Epidermal melanocyte (primary cell): Measurements from ENCODE around the gene RAB31.

ENCODE experiments used
- DNase-seq: peaks from one replicate; pipeline ENCODE4 v3.0.0; 2011; ENCODE audit warnings: low spot score; ENCODE audit not compliant: insufficient read length

Gene RAB31

DNA sequence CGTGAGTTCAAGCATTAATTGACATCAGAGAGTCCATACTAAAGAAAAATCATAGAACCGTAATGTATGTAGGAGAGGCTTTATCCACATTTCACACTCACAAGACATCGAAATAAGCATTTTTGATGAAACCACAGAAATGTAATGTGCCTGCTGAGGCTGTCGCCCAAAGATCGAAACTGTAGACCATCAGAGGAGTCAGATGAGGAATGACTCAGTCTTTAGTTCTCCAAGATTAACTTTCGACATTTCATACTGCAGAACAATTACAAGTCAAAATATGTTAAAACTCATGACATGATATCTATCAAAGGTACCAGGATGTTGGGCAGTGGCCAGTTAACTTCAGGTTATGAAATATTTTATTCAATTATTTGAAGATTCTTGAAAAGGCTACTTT lies 79.6 kb downstream of the RAB31 start:
- DNase-seq = no peak

DNA sequence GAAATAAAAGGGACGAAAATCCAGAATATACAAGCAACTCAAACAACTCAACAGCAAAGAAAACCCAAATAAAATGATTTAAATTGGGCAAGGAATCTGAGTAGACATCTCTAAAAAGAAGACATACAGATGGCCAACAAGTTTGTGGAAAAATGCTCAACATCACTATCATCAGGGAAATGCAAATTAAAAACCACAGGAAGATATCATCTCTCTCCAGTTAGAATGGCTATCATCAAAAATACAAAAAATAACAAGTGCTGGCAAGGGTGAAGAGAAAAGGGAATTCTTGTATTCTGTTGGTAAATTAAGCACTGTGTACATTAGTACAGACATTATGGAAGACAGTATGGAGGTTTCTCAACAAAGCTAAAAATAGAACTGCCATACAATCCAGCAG lies 80.0 kb downstream of the RAB31 start:
- no peak for DNase-seq

DNA sequence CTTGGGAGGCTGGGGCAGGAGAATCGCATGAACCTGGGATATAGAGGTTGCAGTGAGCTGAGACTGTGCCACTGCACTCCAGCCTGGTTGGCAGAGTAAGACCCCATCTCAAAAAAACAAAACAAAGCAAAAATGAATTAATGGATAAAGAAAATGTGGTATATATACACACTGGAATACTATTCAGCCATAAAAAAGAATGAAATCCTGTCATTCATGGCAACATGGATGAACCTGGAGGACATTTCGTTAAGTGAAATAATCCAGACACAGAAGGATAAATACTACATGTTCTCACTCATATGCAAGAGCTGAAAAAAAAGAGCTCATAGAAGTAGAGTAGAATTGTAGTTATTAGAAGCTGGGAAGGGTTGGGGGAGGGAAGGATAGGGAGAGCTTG lies 80.8 kb downstream of the RAB31 start:
- DNase-seq = no peak

DNA sequence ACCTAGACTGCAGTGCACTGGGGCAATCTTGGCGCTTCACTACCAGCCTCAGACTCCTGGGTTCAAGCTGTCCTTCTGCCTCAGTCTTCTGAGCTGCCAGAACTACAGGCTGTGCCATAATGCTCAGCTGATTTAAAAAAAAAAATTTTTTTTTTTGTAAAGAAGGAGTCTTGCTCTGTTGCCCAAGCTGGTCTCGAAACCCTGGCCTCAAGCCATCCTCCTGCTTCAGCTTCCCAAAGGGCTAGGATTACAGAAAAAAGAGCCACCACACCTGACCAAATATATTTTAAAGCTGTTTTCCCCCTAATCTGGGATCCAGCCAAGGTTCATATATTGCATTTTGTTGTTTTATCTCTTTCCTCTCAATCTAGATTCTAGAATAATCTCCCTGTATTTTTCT lies 82.2 kb downstream of the RAB31 start:
- DNase-seq = no peak

DNA sequence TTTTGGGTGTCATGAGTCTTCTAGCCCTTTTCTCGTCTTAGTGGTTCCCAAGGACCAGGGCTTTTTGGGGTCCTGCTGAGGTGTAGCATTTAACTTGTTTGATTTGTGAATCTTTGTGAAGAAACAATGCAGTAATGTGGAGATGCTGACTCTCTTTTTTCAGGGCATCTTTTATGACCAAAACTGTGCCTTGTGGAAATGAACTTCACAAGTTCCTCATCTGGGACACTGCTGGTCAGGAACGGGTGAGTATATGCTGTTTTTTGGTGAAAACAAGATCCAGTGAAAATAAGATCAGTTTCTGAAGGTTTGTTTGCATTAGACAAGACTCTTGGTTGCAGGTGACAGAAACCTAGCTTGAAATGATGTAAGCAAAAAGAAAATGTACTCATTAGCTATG lies 83.9 kb downstream of the RAB31 start:
- no peak for DNase-seq

DNA sequence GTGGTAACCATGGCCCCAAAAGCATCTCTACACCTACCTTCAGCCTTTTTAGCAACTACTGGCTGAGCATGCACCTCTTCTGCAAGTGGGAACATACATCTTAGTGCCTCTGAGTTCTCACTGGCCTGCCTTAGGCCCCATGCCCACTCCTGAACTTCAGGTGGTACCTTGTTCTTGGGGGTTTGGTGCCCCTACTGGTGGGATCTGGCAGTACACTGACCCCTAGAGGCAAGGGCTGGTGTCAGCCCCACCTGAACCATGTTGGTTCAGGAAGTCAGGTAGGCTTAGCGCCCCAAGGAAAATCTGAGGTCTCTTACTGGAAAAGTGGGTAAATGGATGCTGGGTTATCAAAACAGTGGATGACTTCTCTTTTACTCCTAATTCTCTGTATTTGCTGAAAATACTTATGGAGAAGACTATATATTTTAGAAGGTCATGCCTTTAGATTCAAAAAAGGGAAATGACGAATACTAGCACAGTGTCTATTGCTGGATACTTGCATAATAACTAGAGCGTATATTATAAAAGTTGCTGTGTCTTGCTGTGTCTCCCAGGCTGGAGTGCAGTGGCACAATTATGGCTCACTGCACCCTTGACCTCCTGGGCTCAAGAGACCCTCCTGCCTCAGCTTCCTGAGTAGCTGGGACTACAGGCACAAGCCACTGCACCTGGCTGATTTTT lies 84.6 kb downstream of the RAB31 start:
- no peak for DNase-seq

DNA sequence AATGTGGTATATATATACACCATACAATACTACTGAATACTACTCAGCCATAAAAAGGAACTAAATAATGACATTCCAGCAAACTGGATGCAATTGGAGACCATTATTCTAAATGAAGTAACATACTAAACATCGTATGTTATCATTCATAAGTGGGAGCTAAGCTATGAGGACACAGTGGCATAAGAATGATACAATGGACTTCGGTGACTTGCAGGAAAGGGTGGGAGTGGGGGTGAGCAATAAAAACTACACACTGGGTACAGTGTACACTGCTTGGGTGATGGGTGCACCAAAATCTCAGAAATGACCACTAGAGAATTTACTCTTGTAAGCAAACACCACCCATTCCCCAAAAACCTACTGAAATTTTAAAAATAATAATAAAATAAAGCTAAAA lies 87.9 kb downstream of the RAB31 start:
- no peak for DNase-seq

DNA sequence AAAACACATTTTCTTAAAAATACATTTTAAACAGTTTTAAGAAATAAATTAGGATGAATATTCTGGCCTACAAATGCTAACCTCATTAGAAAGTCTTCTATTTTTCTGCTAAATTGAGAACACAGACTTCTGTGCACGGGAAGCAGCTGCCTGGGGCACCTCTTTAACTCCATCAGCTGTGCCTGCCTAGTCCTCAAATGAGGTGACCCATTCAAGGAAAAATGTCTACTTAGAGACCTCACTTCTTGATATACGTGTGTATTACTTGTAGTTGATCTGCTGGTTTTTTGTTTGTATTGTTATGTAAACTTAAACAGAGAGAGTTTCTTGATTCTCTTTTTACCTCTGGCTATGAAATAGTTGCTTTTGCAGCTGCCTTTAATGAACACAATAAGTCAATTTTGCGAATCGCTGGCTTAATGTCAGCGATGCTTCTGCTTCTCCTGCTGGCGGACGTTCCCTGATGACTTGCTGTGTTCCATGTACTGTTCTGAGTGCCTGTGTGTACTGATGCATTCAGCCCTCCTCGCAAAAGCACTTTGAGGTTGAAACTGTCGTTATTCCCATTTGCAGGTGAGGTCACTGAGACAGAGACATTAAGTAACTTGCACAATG lies 88.9 kb downstream of the RAB31 start:
- DNase-seq = no peak

DNA sequence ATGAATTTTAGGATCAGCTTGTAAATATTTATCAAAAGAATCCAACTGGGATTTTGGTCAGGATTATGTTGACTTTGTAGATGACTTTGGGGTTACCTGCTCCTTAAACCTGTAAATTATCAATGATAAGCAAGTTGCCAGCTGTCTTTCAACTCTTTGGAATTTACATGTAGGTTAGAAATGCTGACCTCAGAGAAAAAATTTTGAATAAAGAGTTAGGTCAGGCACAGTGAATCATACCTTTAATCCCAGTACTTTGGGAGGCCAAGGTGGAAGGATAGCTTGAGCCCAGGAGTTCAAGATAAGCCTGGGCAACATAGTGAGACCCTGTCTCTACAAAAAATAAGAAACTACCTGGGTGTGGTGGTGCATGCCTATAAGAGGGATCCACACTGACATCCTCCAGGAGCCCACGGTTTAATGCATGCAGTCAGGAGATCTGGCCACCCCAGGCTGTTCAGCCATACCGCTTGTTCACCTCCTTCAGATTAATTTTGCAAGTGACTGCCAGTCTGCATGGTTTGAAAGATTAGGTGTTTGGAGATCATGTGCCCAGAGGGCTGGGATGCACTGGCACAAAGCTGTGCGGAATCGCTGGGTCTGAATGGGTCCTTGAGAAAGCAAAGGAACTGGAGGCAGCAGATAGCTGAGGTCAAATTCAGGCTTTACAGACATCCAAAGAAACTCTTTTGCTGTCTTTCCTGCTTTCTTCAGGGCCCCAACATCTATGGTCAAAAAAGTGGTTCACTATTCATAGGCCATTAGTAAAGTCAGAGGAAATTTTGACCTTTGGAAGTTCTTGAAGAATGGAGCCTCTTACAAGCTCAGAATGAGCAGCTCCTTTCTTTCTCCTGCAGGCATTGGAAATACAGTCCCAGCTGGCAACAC lies 94.3 kb downstream of the RAB31 start:
- no peak for DNase-seq

DNA sequence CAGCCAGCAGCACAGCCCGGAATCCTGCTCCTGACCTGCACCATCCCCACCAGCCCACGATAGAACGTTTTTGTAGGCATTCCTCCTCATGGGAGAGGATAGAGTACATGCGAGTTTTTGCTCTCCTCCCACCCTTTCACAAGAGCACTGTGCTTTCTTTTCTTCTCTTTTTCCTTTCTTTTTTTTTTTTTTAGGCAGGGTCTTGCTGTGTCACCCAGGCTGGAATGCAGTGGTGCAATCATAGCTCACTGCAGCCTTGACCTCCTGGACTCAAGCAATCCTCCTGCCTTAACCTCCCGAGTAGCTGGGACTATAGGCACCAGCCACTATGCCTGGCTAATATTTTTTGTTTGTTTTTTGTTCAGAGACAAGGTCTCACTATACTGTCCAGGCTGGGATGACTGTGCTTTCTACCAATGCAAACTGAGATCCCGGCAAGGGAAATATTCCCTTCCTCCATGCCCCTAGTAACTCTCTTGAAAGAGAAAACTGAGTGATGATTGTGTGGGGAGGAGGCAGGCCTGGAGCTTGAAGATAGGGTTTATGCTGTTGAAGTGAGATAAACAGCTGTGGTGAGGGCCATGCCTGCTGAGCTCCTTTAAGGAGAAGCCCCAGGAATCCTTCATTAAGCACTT lies 95.1 kb downstream of the RAB31 start:
- DNase-seq = no peak

DNA sequence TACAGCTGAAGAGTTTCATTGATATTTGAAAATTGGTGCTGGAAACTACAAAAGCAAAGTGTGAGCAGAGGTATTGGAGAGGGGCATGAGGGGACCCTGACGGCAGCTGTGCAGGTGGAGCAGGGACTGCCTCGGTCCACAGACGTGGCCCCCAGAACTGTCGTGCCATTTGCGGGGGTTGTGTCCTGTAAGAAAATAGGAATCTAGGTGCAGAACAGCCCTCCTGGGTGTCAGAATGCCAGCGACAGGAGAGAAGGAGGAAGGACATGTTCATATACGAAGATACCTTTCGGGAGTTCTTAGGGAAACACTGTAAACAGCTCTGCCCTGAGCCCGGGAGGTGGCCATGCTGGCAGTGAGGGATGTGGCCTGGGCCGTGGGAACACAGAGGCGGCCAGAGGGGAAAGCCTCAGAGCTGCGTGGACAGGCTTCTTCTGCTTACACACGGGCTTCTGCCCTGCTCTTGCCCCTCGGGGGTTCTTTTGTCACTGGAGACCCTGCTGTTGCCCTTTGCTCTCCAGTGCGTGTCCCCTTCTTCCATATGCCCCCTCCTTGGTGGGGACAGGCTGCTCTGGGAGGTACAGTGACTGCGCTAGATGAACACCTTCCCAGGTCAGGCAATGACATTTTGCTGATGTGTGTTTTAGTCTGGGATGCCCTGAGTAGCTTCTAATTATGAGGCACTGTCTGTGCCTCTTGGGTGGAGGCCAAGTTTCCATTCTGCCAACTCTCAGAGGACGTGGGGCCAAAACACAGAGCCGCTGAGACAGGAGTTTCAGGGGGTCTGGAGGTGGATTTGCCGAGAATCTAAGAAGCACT lies 95.8 kb downstream of the RAB31 start:
- no peak for DNase-seq

DNA sequence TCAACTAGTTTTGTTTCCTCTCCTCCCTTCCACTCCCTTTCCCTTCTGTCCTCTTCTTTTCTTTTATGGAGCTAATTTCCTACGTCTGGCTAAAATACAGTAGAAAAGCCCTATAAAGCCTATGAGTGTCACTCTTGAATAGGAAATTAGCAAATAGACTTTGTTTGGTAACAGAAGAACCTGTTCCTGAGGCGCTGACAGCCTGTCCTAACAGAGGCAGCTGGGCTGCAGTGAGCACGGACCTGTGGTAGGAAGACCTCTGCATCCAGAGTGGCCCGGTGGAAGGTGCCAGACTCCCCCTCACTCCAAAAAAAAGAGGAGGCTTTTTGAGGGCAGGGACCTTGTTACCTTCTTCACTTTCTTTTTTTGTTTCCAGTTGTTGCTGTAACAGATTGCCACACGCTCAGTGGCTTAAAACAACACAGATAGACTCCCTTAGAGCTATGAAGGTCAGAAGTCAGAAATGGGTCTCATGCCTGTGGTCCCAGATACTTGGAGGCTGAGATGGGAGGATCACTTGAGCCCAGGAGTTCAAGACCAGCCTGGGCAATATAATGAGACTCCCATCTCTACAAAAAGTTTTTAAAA lies 96.5 kb downstream of the RAB31 start:
- no peak for DNase-seq

DNA sequence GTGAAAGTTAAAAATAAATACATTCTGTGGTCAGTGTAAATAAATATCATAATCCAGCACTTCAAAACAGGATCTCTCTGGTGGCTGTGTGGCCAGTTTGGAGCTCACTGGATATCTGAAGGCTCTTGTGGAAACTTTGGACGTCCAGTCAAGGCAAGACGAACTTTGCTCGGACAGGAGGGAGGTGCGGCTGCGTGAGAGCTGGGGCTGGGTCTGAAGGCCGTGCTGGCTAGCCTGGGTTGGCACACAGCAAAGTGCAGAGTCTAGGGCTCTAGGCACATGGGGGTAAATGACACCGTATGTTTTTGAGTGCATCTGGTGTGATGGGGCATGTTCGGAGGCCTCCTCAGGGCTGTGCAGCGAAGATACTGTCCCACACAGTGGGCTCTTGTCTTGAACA lies 98.8 kb downstream of the RAB31 start:
- DNase-seq = no peak

DNA sequence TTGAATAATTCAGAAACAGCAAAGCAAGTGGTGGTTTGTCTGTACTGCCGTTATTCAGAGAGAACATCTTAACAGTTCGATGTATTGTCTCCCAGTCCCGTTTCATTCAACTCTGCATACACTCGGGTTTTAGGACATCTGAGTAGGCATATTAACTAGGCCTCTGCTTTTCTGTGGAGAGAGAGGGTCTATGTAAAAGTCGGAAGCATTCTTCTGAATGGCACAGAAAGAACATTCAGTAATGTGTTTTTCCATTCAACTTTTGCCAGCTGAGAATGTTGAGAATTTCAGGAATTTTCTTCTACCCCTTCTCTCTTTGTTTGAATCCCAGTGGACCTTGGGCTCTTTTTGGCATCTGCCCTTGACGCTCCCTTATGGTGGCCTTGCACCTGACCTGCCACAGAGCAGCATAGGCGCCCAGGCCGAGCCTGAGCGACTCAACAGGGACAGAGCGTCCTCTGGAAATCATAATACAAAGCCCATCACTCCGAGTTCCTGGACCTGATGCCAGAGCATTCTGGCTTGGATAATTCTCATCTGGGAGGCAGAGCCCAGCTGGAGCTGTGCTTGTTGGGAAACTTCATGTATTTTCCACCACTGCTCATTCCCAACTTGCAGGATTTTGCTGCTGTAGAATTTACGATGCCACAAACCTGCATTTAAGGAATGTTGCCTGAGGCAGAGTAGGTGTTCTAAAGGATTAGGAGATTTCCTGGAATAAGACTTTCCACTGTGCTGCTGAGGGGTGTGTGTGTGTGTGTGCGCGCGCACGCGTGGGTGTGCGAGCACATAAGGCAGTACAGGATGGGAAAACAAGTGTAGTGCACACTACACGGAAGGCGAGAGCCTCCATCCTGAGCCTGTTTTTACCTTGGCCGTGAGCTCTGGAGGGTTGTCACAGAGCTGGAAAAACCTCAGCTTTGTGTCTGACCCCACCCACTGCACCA lies 100.5 kb downstream of the RAB31 start:
- peak; percentile 27 for DNase-seq

DNA sequence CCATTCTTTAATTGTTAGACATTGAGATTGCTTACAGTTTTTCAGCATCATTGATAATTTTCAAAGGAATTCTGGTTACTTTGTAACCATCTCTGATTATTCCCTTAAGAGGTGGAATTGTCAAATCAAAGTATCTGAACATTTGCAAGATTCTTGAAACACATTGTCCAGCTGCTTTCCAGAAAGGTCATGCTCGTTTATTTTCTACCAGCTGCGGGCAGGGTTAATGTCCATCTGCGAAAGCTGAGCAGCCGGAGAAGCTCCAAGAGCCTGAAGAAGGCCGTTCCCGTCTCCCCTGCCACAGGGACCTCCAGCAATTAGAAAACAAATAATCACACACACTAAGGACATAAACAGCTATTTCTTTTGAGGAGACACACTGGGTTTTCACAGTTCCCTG lies 101.6 kb downstream of the RAB31 start:
- no peak for DNase-seq

DNA sequence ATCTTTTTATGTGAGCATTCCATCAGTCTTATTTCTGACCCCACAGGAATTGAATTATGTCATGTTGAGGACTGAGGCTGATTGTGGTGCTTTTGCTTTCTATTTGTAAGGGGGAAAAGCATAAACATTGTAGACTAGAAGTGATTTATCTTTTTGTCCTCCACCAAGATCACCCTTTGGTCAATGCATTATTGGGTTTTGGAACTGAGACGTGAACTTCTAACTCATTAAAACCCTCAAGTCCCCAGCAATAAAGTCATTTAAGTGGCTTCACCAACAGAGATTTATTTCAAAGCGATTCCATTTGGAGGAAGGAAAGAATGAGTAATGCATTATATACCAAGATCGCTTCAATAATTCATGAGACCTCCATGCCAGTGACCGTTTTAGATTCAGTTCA lies 102.2 kb downstream of the RAB31 start:
- no peak for DNase-seq

DNA sequence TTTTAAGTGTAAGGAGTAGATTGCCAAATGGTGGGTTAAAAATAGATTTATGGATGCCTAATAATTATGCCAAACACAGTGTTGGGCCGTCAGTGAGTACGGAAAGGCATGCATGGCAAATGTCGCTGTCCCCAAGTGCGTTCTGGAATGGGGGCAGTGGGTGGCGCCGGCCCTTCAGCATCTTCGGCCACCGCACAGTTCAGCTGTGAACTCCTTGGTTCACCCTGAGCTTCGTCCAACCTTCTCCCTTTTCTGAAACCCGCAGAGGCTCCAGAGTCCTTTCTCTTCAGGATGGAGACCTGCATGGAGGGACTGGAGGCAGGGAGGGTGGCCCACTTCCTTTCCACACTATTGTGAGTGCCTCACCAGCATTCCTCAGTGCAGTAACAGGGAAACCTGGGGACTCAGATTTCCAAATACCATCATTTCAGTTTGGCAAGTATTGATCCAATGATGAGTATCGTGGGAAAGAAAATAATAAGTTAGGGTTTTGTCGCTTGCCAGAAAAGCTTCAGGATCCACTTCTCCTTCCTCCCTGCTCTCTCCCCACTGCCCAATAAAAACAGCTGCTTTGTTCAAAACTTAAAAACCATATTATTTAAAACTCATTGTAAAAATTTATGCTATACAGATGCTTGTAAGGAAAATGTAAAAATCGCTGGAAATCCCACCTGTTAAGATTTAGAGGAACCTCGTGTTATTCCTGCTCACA lies 103.0 kb downstream of the RAB31 start:
- no peak for DNase-seq

DNA sequence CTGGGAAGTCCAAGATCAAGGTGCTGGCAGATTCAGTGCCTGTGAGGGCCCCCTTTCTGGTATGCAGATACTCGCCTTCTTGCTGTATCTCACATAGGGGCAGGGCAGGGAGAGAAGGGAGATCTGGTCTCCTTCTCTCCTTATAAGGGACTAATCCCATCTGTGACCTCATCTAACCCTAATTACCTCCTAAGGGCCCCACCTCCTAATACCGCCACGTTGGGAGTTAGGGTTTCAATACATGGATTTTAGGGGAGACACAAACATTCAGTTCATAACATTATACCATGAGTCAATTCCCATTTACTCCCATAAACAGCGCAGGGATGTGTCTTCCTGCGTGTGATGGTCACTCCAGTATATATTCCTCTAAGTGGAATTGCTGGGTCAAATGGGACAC lies 103.9 kb downstream of the RAB31 start:
- DNase-seq = no peak

DNA sequence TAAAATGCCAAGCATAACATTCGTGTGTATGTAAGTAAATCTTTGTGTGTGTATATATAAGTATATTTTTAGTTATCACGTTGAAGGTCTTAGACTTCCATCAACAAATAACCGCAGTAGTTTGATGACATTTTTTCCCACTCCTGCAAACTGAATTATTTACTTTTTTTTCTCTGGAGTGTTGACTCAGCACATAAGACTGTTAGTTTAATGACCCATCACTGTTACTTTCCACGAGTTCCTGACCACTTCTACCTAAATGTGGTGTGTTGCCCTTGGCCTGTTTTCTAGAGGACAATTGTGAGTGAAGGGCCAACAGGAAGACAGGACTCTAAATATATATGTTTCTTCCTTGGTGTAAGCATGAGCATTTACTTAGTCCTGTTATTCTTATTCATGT lies 106.3 kb downstream of the RAB31 start:
- no peak for DNase-seq
